ENCODE results near the gene KIAA1217. TPM values are rescaled to one million over a fixed set of nuclear protein-coding genes. Genes with fewer than 3 reads are reported as not detected.

KIAA1217 gene
- polyA plus RNA-seq, 2 of the 4 experiments (the other 2 are of a cell fraction): 1.5 to 2.7 TPM

- Histone ChIP-seq H3K4me3 (no peak overlapping the region), H3K27ac (no peak overlapping the region), H3K9me3 (no peaks in the 10 kb centered on the region), H3K4me2 (no peak overlapping the region), H3K4me1 (no peaks in the 10 kb centered on the region)
- WGBS (ENCODE audit: missing lambda C conversion rate): 45% methylated on average over 7 of the region's 7 CpGs
- TF ChIP-seq NR3C1 (IDR thresholded peaks at IDR 0.05) (no peak), USF2 (IDR thresholded peaks at IDR 0.05) (no peak), KDM5A (IDR thresholded peaks at IDR 0.05) (no peak), RFX5 (IDR thresholded peaks at IDR 0.05) (no peak), TFCP2L1 (CRISPR knock-in tag; IDR thresholded peaks at IDR 0.05) (no peak), CHD2 (IDR thresholded peaks at IDR 0.05; ENCODE audit: low read length, partially characterized antibody) (no peak), EHF (CRISPR knock-in tag; IDR thresholded peaks at IDR 0.05) (no peak), CHD4 (IDR thresholded peaks at IDR 0.05; ENCODE audit: borderline replicate concordance) (no peak), PHF8 (IDR thresholded peaks at IDR 0.05; ENCODE audit: borderline replicate concordance, low read depth) (no peak), CTCF (IDR thresholded peaks at IDR 0.05) (no peak), HEYL (CRISPR knock-in tag; IDR thresholded peaks at IDR 0.05) (no peak), NPAS2 (CRISPR knock-in tag; IDR thresholded peaks at IDR 0.05; ENCODE audit: borderline replicate concordance) (no peak)
- no peak for FAIRE-seq
- no peak for ATAC-seq
- ChIA-PET POLR2A (no interaction called here), CTCF (interaction anchor here (0.6 to 0.8 kb wide), 2 partner anchors 94 to 303 kb away, joined by 3 read pairs; no protein-coding TSS in a partner anchor)
- no peak for DNase-seq (ENCODE audit: low read depth in 1 of 2, low spot score in 1 of 2)
Observed at GRCh38 chr10:24262929-24263590, 54.1 kb downstream of the KIAA1217 start.

- no peaks in the 10 kb centered on the region for H3K4me1 ChIP-seq
- no peak overlapping the region for H3K27ac ChIP-seq
- FAIRE-seq (no peak), DNase-seq (ENCODE audit: low read depth in 1 of 2, low spot score in 1 of 2) (no peak), ATAC-seq (no peak)
- ChIA-PET POLR2A (no interaction called here), CTCF (no interaction called here)
- TF ChIP-seq RCOR1 (IDR thresholded peaks at IDR 0.05; ENCODE audit: low read depth, low read length) (no peak), NPAS2 (CRISPR knock-in tag; IDR thresholded peaks at IDR 0.05; ENCODE audit: borderline replicate concordance) (no peak), TP53 (CRISPR knock-in tag; IDR thresholded peaks at IDR 0.05) (no peak)
- H3K9me3 ChIP-seq: no peaks in the 10 kb centered on the region
- no peak overlapping the region for H3K4me2 ChIP-seq
- no peak overlapping the region for H3K4me3 ChIP-seq
- 24% methylated on average over 1 of the region's 1 CpG for WGBS (ENCODE audit: missing lambda C conversion rate)
Observed at GRCh38 chr10:24269476-24269875, 60.5 kb downstream of the KIAA1217 start.

GRCh38 chr10:24272374-24272773 is 63.4 kb downstream of the KIAA1217 start:
- CTCF ChIA-PET: no interaction called here

More at GRCh38 chr10:24272374-24272773, 63.4 kb downstream of the KIAA1217 start:
- WGBS (ENCODE audit: missing lambda C conversion rate): 13% methylated on average over 7 of the region's 7 CpGs
- ATAC-seq (no peak), DNase-seq (ENCODE audit: low read depth in 1 of 2, low spot score in 1 of 2) (no peak), FAIRE-seq (no peak)
- Histone ChIP-seq H3K27ac (no peak overlapping the region), H3K4me2 (0 out of 3 replicates have a peak overlapping the region, but pooled peaks have one; percentile 17), H3K4me3 (no peak overlapping the region), H3K4me1 (no peaks in the 10 kb centered on the region), H3K9me3 (no peaks in the 10 kb centered on the region)
- POLR2A ChIA-PET: no interaction called here
- TF ChIP-seq FOSB (CRISPR knock-in tag; IDR thresholded peaks at IDR 0.05) (no peak), SREBF2 (IDR thresholded peaks at IDR 0.05) (no peak), REST (IDR thresholded peaks at IDR 0.05) (no peak), RARB (CRISPR knock-in tag; IDR thresholded peaks at IDR 0.05) (no peak), JUNB (IDR thresholded peaks at IDR 0.05) (no peak), ZNF302 (CRISPR knock-in tag; IDR thresholded peaks at IDR 0.05) (no peak), HEYL (CRISPR knock-in tag; IDR thresholded peaks at IDR 0.05) (no peak), KDM1A (IDR thresholded peaks at IDR 0.05; ENCODE audit: low read depth) (no peak), CHD4 (IDR thresholded peaks at IDR 0.05; ENCODE audit: borderline replicate concordance) (no peak)
